ENCODE measurements around the gene LSM12. TPM values are rescaled to one million over a fixed set of nuclear protein-coding genes. Genes with fewer than 3 reads are reported as not detected.
A peak's percentile ranks its signal among the peaks of the same experiment; 100 is the strongest.

LSM12 gene
- total RNA-seq, 1 experiment from 2014 or later = 128 TPM

- no peak overlapping the region for H4K8ac ChIP-seq (replicated peaks; ENCODE audit: insufficient read length, low read depth, low read length)
- H3K27me3 ChIP-seq (ENCODE audit: insufficient read depth, low read length) = no peaks in the 10 kb centered on the region
- Mint-ChIP-seq H3K36me3 (ENCODE audit: insufficient read depth in 1 of 3, low read depth in 3 of 3) (peaks cover 38 to 55% (median 51%) of the 10 kb centered on the region in 3 experiments), H3K27ac (peak overlapping the region in 1 of 3 experiments; percentile 59; a peak in 3 of 7 replicates), H3K4me1 (peaks cover 23 to 28% of the 10 kb centered on the region in 2 experiments; a peak in 3 of 4 replicates), H3K27me3 (ENCODE audit: low read depth) (no peaks in the 10 kb centered on the region), H3K4me3 (peak overlapping the region; percentile 70 to 95; a peak in 4 of 5 replicates), H3K9me3 (no peaks in the 10 kb centered on the region)
- H3K9ac ChIP-seq (ENCODE audit: extremely low read depth, insufficient read length, low read length) = peak overlapping the region; percentile 31
- H3K23ac ChIP-seq (ENCODE audit: insufficient read length, low read depth, low read length) = no peak overlapping the region
- H2AFZ ChIP-seq (ENCODE audit: low read length) = no peak overlapping the region
- H2BK15ac ChIP-seq (ENCODE audit: low read depth, low read length) = no peak overlapping the region
- WGBS (ENCODE audit: extremely low coverage, insufficient read length, low lambda C conversion rate) = no CpG with 5 or more reads among the region's 10 CpGs
- H3K79me2 ChIP-seq (ENCODE audit: insufficient read depth, low read length) = peaks cover 38% of the 10 kb centered on the region
- peaks cover 6% of the 10 kb centered on the region for H3K79me1 ChIP-seq (ENCODE audit: insufficient read depth, low read depth, low read length, poor library complexity, severe bottlenecking)
- no peak overlapping the region for H2BK5ac ChIP-seq (ENCODE audit: insufficient read length, low read length)
- no peaks in the 10 kb centered on the region for H4K20me1 ChIP-seq (ENCODE audit: control insufficient read depth, insufficient read depth, insufficient read length)
- no peak overlapping the region for H2BK120ac ChIP-seq (ENCODE audit: low read depth, low read length, poor library complexity, severe bottlenecking)
- H2BK20ac ChIP-seq (ENCODE audit: low read depth, low read length, poor library complexity, severe bottlenecking) = no peak overlapping the region
- no peak for TF ChIP-seq CTCF (conservative IDR thresholded peaks at IDR 0.05)
- H2BK12ac ChIP-seq (ENCODE audit: insufficient read length, low read depth, low read length) = no peak overlapping the region
- no peaks in the 10 kb centered on the region for H3K9me3 ChIP-seq (ENCODE audit: control insufficient read depth, low read depth, low read length)
- H3K4ac ChIP-seq (ENCODE audit: low read depth, low read length) = no peak overlapping the region
- no peak overlapping the region for H3K14ac ChIP-seq (ENCODE audit: insufficient read depth, low read length)
- no peak overlapping the region for H3K4me2 ChIP-seq (ENCODE audit: insufficient read depth, insufficient read length, low read length)
- 0 out of 2 replicates have a peak, but pooled peaks cover 2% of the 10 kb centered on the region for H3K4me1 ChIP-seq (ENCODE audit: insufficient read depth, low read length)
- H3T11ph ChIP-seq (ENCODE audit: low read length) = no peak overlapping the region
- no peak overlapping the region for H3K18ac ChIP-seq (ENCODE audit: insufficient read length, low read depth, low read length)
- no peak overlapping the region for H4K5ac ChIP-seq (ENCODE audit: insufficient read length, low read depth, low read length)
- no peak overlapping the region for H4K91ac ChIP-seq (ENCODE audit: insufficient read length, low read depth, low read length)
- H3K27ac ChIP-seq (ENCODE audit: insufficient read length, low read depth, low read length) = no peak overlapping the region
- DNase-seq = no peak
- H3K23me2 ChIP-seq (ENCODE audit: insufficient read length, low read depth, low read length, poor library complexity, severe bottlenecking) = peaks cover 3% of the 10 kb centered on the region
- no peak overlapping the region for H2AK5ac ChIP-seq (ENCODE audit: insufficient read length, low read length)
- H3K56ac ChIP-seq (ENCODE audit: insufficient read length, low read depth, low read length) = no peak overlapping the region
These were observed 2.5 kb downstream of the LSM12 start for GRCh38 chr17:44063704-44064639.

Data from H9 (cell line).